H1 (cell line): ENCODE results near the gene C5AR1. TPM values are rescaled to one million over a fixed set of nuclear protein-coding genes. Genes with fewer than 3 reads are reported as not detected.

ENCODE experiments used
- CTCF ChIA-PET: fragments of 300-600 bp; sonication (Branson Sonifier 250); formaldehyde crosslinking; loops from one replicate; lab custom pipeline; 2021; ENCODE audit not compliant: partially characterized antibody; lab: Charles Lee
- POLR2A ChIA-PET: fragments of 300-600 bp; sonication (Branson Sonifier 250); formaldehyde crosslinking; loops from one replicate; lab custom pipeline; 2021; ENCODE audit warnings: inconsistent platforms; ENCODE audit not compliant: partially characterized antibody; lab: Charles Lee
- DNase-seq, 2 experiments: peaks; one replicate each; pipeline versions ENCODE4 v3.0.0 to v3.0.0-alpha.2; 2010 to 2022; ENCODE audit warnings: low spot score in 2 of 2, low read depth in 1 of 2, mixed read lengths in 1 of 2
- FAIRE-seq: peaks from 2 replicates; lab custom pipeline; 2011; peaks lifted over from hg19 to GRCh38; lab: Jason Lieb, UNC
- H2AFZ ChIP-seq: 2 replicates; pipeline ENCODE4 v1.8.1; 2012; ENCODE audit warnings: low read length, inconsistent platforms
- H2AK5ac ChIP-seq: 2 replicates; pipeline ENCODE4 v1.6.1; 2013; ENCODE audit warnings: low read depth, low read length
- H2BK120ac ChIP-seq: replicated peaks from 2 replicates; pipeline ENCODE3; 2013; ENCODE audit warnings: low read depth, low read length, inconsistent platforms
- H2BK12ac ChIP-seq: 2 replicates; pipeline ENCODE4 v1.6.1; 2013; ENCODE audit warnings: low read depth, low read length
- H2BK15ac ChIP-seq: 2 replicates; pipeline ENCODE4 v1.6.1; 2013; ENCODE audit warnings: low read length
- H2BK20ac ChIP-seq: 2 replicates; pipeline ENCODE4 v1.6.1; 2013; ENCODE audit warnings: low read length
- H2BK5ac ChIP-seq: 2 replicates; pipeline ENCODE4 v1.6.1; 2013; ENCODE audit warnings: low read depth, low read length
- H3K14ac ChIP-seq: 2 replicates; pipeline ENCODE4 v1.6.1; 2013; ENCODE audit warnings: inconsistent platforms; ENCODE audit not compliant: insufficient read length
- H3K18ac ChIP-seq: 2 replicates; pipeline ENCODE4 v1.6.1; 2013; ENCODE audit warnings: low read length; ENCODE audit errors: extremely low read depth
- H3K23ac ChIP-seq: 2 replicates; pipeline ENCODE4 v1.6.1; 2013; ENCODE audit warnings: inconsistent platforms; ENCODE audit not compliant: insufficient read length
- H3K23me2 ChIP-seq: 2 replicates; pipeline ENCODE4 v1.6.1; 2013; ENCODE audit warnings: low read depth, low read length
- H3K27ac ChIP-seq: 2 replicates; pipeline ENCODE4 v1.6.1; 2011; ENCODE audit warnings: low read depth, low read length, inconsistent platforms
- H3K27me3 ChIP-seq, 4 experiments: replicated peaks in 1 of 4; 1 replicate in 1 of 4; 2 replicates in 3 of 4; pipeline versions ENCODE4 v1.6.1 to v1.8.1; 2011 to 2013; ENCODE audit warnings: low read length in 3 of 4, mild to moderate bottlenecking in 3 of 4, inconsistent platforms in 2 of 4, mixed read lengths in 2 of 4, moderate library complexity in 1 of 4; ENCODE audit not compliant: control insufficient read depth in 3 of 4, insufficient read depth in 3 of 4; ENCODE audit errors: extremely low read depth in 1 of 4
- H3K36me3 ChIP-seq, 4 experiments: 2 replicates each; pipeline versions ENCODE4 v1.6.1 to v1.8.1; 2011 to 2013; ENCODE audit warnings: mild to moderate bottlenecking in 4 of 4, low read length in 3 of 4, moderate library complexity in 2 of 4, control low read depth in 1 of 4, inconsistent platforms in 1 of 4; ENCODE audit not compliant: insufficient read depth in 4 of 4, control insufficient read depth in 2 of 4
- H3K4ac ChIP-seq: replicated peaks from 2 replicates; pipeline ENCODE3; 2013; ENCODE audit warnings: low read length, low read depth, mixed read lengths, inconsistent platforms; ENCODE audit not compliant: insufficient read length
- H3K4me1 ChIP-seq, 4 experiments: replicated peaks in 1 of 4; 1 replicate in 1 of 4; 2 replicates in 3 of 4; pipeline versions ENCODE4 v1.6.1 to v1.8.1; 2011 to 2013; ENCODE audit warnings: low read length in 3 of 4, inconsistent platforms in 2 of 4, mixed read lengths in 1 of 4; ENCODE audit not compliant: insufficient read depth in 4 of 4, control insufficient read depth in 3 of 4
- H3K4me2 ChIP-seq, 2 experiments: 2 replicates each; pipeline versions ENCODE4 v1.6.1 to v1.8.1; 2011 to 2013; ENCODE audit warnings: low read depth in 2 of 2, low read length in 2 of 2, control low read depth in 1 of 2, inconsistent platforms in 1 of 2, mild to moderate bottlenecking in 1 of 2; ENCODE audit not compliant: insufficient read depth in 1 of 2
- H3K4me3 ChIP-seq, 4 experiments: fragments of 200-600, 300-600 bp in 1 of 4; sonication (generic), shearing (Covaris generic), sonication (Bioruptor Twin) in 1 of 4; 2 replicates each; pipeline versions ENCODE4 v1.5.1 to v1.8.1; 2011 to 2016; ENCODE audit warnings: low read length in 4 of 4, low read depth in 3 of 4, control low read depth in 2 of 4, inconsistent platforms in 2 of 4, mild to moderate bottlenecking in 2 of 4, mixed read lengths in 1 of 4, moderate library complexity in 1 of 4; ENCODE audit not compliant: insufficient read depth in 2 of 4; ENCODE audit errors: extremely low read depth in 1 of 4
- H3K56ac ChIP-seq: replicated peaks from 2 replicates; pipeline ENCODE3; 2013; ENCODE audit warnings: low read depth, mild to moderate bottlenecking, mixed read lengths, low read length, inconsistent platforms; ENCODE audit not compliant: insufficient read length
- H3K79me1 ChIP-seq: 2 replicates; pipeline ENCODE4 v1.6.1; 2013; ENCODE audit warnings: low read depth, low read length, control low read depth
- H3K79me2 ChIP-seq, 2 experiments: 2 replicates each; pipeline versions ENCODE4 v1.6.1 to v1.8.1; 2012 to 2013; ENCODE audit warnings: low read length in 2 of 2, mild to moderate bottlenecking in 2 of 2, inconsistent platforms in 1 of 2; ENCODE audit not compliant: insufficient read depth in 2 of 2, control insufficient read depth in 1 of 2
- H3K9ac ChIP-seq, 4 experiments: replicated peaks in 1 of 4; 1 replicate in 1 of 4; 2 replicates in 3 of 4; pipeline versions ENCODE4 v1.6.1 to v1.8.1; 2011 to 2013; ENCODE audit warnings: low read depth in 3 of 4, low read length in 3 of 4, control low read depth in 2 of 4, mild to moderate bottlenecking in 2 of 4, moderate library complexity in 2 of 4, inconsistent platforms in 1 of 4; ENCODE audit errors: extremely low read depth in 1 of 4
- H3K9me3 ChIP-seq, 2 experiments: 2 replicates each; pipeline versions ENCODE4 v1.6.1 to v1.8.1; 2012 to 2013; ENCODE audit warnings: mild to moderate bottlenecking in 2 of 2, moderate library complexity in 2 of 2, control low read depth in 1 of 2, inconsistent platforms in 1 of 2, low read depth in 1 of 2, low read length in 1 of 2, mixed read lengths in 1 of 2; ENCODE audit not compliant: insufficient read depth in 2 of 2
- H4K20me1 ChIP-seq, 2 experiments: replicated peaks in 1 of 2; 2 replicates each; pipeline versions ENCODE3 to v1.8.1; 2011 to 2013; ENCODE audit warnings: inconsistent platforms in 2 of 2, low read length in 2 of 2, mild to moderate bottlenecking in 1 of 2; ENCODE audit not compliant: insufficient read depth in 2 of 2, control insufficient read depth in 1 of 2
- H4K5ac ChIP-seq: 2 replicates; pipeline ENCODE4 v1.6.1; 2013; ENCODE audit warnings: low read length, low read depth, mixed read lengths, inconsistent platforms; ENCODE audit not compliant: insufficient read length
- H4K8ac ChIP-seq: 2 replicates; pipeline ENCODE4 v1.8.0; 2013; ENCODE audit warnings: mild to moderate bottlenecking, moderate library complexity, low read length, inconsistent platforms; ENCODE audit not compliant: insufficient read depth; ENCODE audit errors: extremely low read depth
- H4K91ac ChIP-seq: replicated peaks from 2 replicates; pipeline ENCODE3; 2013; ENCODE audit warnings: low read length, mixed read lengths, inconsistent platforms; ENCODE audit not compliant: insufficient read length
- CBX8 ChIP-seq: fragments of 300-800, 300-1000 bp; sonication (generic); IDR thresholded peaks from 2 replicates; pipeline ENCODE4 v1.7.1; 2016; ENCODE audit warnings: low read depth, low read length, borderline replicate concordance
- JUND ChIP-seq: IDR thresholded peaks from 2 replicates; pipeline ENCODE4 v1.6.1; 2011; ENCODE audit warnings: mild to moderate bottlenecking, improper control_type of control experiment, low read length
- RBBP5 ChIP-seq: IDR thresholded peaks from 2 replicates; pipeline ENCODE4 v1.7.1; 2012; ENCODE audit warnings: low read depth, mild to moderate bottlenecking, inconsistent platforms, low read length, moderate library complexity, borderline replicate concordance
- TAF1 ChIP-seq: IDR thresholded peaks from 2 replicates; pipeline ENCODE4 v1.6.1; 2011; ENCODE audit warnings: mild to moderate bottlenecking, low read depth, low read length
- WGBS, 2 experiments: shearing (Covaris generic) in 1 of 2; methylation state at CpG; one replicate each; pipeline versions ENCODE4 v1.1.6 to v1.1.7; 2013 to 2015; ENCODE audit warnings: low lambda C conversion rate in 2 of 2, mixed read lengths in 2 of 2, inconsistent platforms in 1 of 2, low coverage in 1 of 2, missing lambda C conversion rate in 1 of 2; ENCODE audit not compliant: insufficient replicate concordance in 2 of 2, insufficient coverage in 1 of 2, insufficient read length in 1 of 2; ENCODE audit errors: extremely low coverage in 1 of 2, missing lambda C conversion rate in 1 of 2; 5-methylcytosine and 5-hydroxymethylcytosine counted together
- polyA plus RNA-seq, 7 experiments: library from polyadenylated mRNA; depleted of rRNA in 3 of 7; stranded (reverse) in 5 of 7; unstranded in 2 of 7; fragments of >200 nt in 5 of 7; fragments of 200-250 nt in 2 of 7; gene quantifications; 1 replicate in 5 of 7; 2 replicates in 1 of 7; 4 replicates in 1 of 7; pipeline versions ENCODE4 v1.2.1 to v1.2.3, GENCODE V29; 2011 to 2013; ENCODE audit warnings: missing spikeins in 2 of 7, mixed read lengths in 2 of 7
- total RNA-seq: library from RNA; stranded (reverse); fragmentation: NEBNext Ultra II Directional; extraction: Animal tissue kit (Norgen Biotek cat#: 25700); gene quantifications from 2 replicates; pipeline ENCODE4 v1.2.1, GENCODE V29; 2021

C5AR1 gene
- total and polyA plus RNA-seq, 2 of the 8 experiments (the other 6 are each of a cell fraction or from before 2014, with no cell fraction given): 0.20 TPM; not detected in 1

DNA sequence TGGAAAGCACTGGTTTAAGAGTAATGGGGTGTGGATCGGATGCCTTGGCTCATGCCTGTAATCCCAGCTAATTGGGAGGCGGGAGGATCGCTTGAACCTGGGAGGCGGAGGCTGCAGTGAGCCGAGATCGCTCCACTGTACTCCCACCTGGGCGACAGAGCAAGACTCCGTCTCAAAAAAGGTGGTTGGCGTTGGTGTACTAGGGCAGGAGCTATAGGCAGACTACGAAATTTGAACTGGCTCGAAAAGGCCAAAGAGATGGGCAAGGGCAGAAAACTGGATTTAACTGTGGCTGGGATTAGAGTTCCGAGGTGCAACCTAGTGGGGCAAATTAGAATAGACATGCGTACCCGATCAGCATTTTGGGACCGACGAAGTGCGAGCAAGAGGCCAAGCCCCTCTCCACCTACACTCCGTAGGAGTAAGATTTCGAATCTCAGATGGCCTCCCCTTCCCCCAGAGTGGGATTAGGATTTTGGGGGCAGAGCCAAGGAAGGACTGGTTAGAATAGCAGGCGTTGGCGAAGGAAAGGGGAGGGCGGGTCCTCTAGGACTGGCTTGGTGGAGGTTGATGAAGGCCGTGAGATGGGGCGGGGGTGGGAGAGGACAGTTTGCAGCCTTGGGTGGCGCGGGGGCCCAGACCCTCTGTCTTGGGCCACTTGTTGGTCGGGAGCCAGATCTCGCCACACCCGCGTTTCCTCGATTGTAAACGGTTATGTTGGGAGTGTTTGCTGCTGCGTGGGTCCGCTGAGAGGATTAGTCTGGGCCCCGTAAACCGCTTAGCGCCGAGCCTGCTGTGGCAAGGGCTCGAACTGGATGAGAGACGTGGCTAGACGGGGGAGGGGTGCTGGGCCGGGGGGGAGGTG lies 37.0 kb upstream of the C5AR1 start:
- Histone ChIP-seq H2BK15ac (0 out of 2 replicates have a peak overlapping the region, but pooled peaks have one; percentile 61), H3K9ac (peak overlapping the region in 3 of 4 experiments; percentile 36 to 84 (median 81); a peak in 6 of 7 replicates), H2BK12ac (peak overlapping the region; percentile 33; the same call in 1 of the 2 replicates), H2AK5ac (no peak overlapping the region), H2BK120ac (no peak overlapping the region), H3K23ac (no peak overlapping the region), H3K4me1 (peaks cover 0 to 19% (median 8%) of the 10 kb centered on the region in 4 experiments; a peak in 6 of 7 replicates), H3K23me2 (peaks cover 25% of the 10 kb centered on the region), H4K8ac (peak overlapping the region; percentile 81), H3K4ac (peak overlapping the region; percentile 19)
- 19% methylated on average over 38 of the region's 42 CpGs; no CpG with 5 or more reads in 1 of the 2 experiments for WGBS, 2 experiments
- peak in 1 of 2 experiments; percentile 64 for DNase-seq
- TF ChIP-seq CBX8 (no peak), RBBP5 (0 out of 2 replicates have a peak, but pooled peaks have one; percentile 9), TAF1 (0 out of 2 replicates have a peak, but pooled peaks have one; percentile 8), JUND (no peak)
- TF ChIP-seq, all 59 proteins: peak for 2
- H3K14ac ChIP-seq: no peak overlapping the region
- CTCF ChIA-PET: interaction anchor here (0.9 to 1.7 kb wide), 4 partner anchors 11 to 155 kb away, joined by 4 to 6 read pairs (median 4); partner anchors contain the start of gene CCDC9
- no peaks in the 10 kb centered on the region for H3K79me2 ChIP-seq
- peak overlapping the region; percentile 79; the same call in 1 of the 2 replicates for H2BK5ac ChIP-seq
- H2BK20ac ChIP-seq: no peak overlapping the region
- peak overlapping the region; percentile 82 to 86 for H3K4me2 ChIP-seq
- H3K56ac ChIP-seq: peak overlapping the region; percentile 86
- H4K20me1 ChIP-seq: peaks cover 0 to 15% of the 10 kb centered on the region in 2 experiments
- no peaks in the 10 kb centered on the region; the same call in 1 of the 2 replicates for H3K79me1 ChIP-seq
- H3K9me3 ChIP-seq: no peaks in the 10 kb centered on the region
- no peak for FAIRE-seq
- peak overlapping the region; percentile 26 for H4K5ac ChIP-seq
- H3K4me3 ChIP-seq: peak overlapping the region; percentile 70 to 84 (median 78)
- peak overlapping the region; percentile 69 for H4K91ac ChIP-seq
- peak overlapping the region; percentile 92 for H3K27ac ChIP-seq
- POLR2A ChIA-PET: interaction anchor here (0.6 to 6.2 kb wide), 9 partner anchors 12 to 435 kb away, joined by 3 to 49 read pairs (median 3); partner anchors contain the start of genes CCDC9 and ZC3H4
- H3K36me3 ChIP-seq: peaks cover 0 to 9% (median 2%) of the 10 kb centered on the region in 4 experiments; a peak in 3 of 8 replicates
- H3K27me3 ChIP-seq: peaks cover 0 to 10% (median 6%) of the 10 kb centered on the region in 4 experiments; a peak in 5 of 7 replicates
- peak overlapping the region; percentile 80; the same call in 1 of the 2 replicates for H3K18ac ChIP-seq
- no peak overlapping the region for H2AFZ ChIP-seq
